ENCODE data around the gene NUDT1. TPM values are rescaled to one million over a fixed set of nuclear protein-coding genes. Genes with fewer than 3 reads are reported as not detected.

The NUDT1 gene
- total RNA-seq, 1 donor from 2014 or later: 21.0 TPM

GRCh38 chr7:2196381-2197378 lies 45.3 kb upstream of the NUDT1 start:
- Histone ChIP-seq H3K36me3 (ENCODE audit: control insufficient read depth, insufficient read depth, low read length) (peaks cover 5% of the 10 kb centered on the region), H3K27me3 (ENCODE audit: control insufficient read depth, insufficient read depth, low read length) (no peaks in the 10 kb centered on the region), H3K4me3 (ENCODE audit: low read depth, low read length) (no peak overlapping the region)
- no peak for DNase-seq (ENCODE audit: low read depth)
- no peak for TF ChIP-seq CTCF (IDR thresholded peaks at IDR 0.05; ENCODE audit: insufficient read depth, low read length, poor library complexity, severe bottlenecking)

- no peak overlapping the region for H3K4me3 ChIP-seq (ENCODE audit: low read depth, low read length)
- H3K27me3 ChIP-seq (ENCODE audit: control insufficient read depth, insufficient read depth, low read length): no peaks in the 10 kb centered on the region
- DNase-seq (ENCODE audit: low read depth): no peak
- peaks cover 5% of the 10 kb centered on the region for H3K36me3 ChIP-seq (ENCODE audit: control insufficient read depth, insufficient read depth, low read length)
- TF ChIP-seq CTCF (IDR thresholded peaks at IDR 0.05; ENCODE audit: insufficient read depth, low read length, poor library complexity, severe bottlenecking): no peak
Observed at GRCh38 chr7:2197436-2198155, 44.4 kb upstream of the NUDT1 start.

- no peaks in the 10 kb centered on the region for H3K27me3 ChIP-seq (ENCODE audit: control insufficient read depth, insufficient read depth, low read length)
- no peak for DNase-seq (ENCODE audit: low read depth)
- H3K4me3 ChIP-seq (ENCODE audit: low read depth, low read length): no peak overlapping the region
- peaks cover 5% of the 10 kb centered on the region for H3K36me3 ChIP-seq (ENCODE audit: control insufficient read depth, insufficient read depth, low read length)
- no peak for TF ChIP-seq CTCF (IDR thresholded peaks at IDR 0.05; ENCODE audit: insufficient read depth, low read length, poor library complexity, severe bottlenecking)
Observed at GRCh38 chr7:2198206-2198605, 43.8 kb upstream of the NUDT1 start.

GRCh38 chr7:2198760-2199159 lies 43.3 kb upstream of the NUDT1 start:
- H3K36me3 ChIP-seq (ENCODE audit: control insufficient read depth, insufficient read depth, low read length): peaks cover 5% of the 10 kb centered on the region
- H3K4me3 ChIP-seq (ENCODE audit: low read depth, low read length): no peak overlapping the region
- H3K27me3 ChIP-seq (ENCODE audit: control insufficient read depth, insufficient read depth, low read length): no peaks in the 10 kb centered on the region
- DNase-seq (ENCODE audit: low read depth): no peak
- TF ChIP-seq CTCF (IDR thresholded peaks at IDR 0.05; ENCODE audit: insufficient read depth, low read length, poor library complexity, severe bottlenecking): no peak

GRCh38 chr7:2199528-2199927 lies 42.5 kb upstream of the NUDT1 start:
- DNase-seq (ENCODE audit: low read depth): no peak
- Histone ChIP-seq H3K36me3 (ENCODE audit: control insufficient read depth, insufficient read depth, low read length) (peaks cover 5% of the 10 kb centered on the region), H3K4me3 (ENCODE audit: low read depth, low read length) (no peak overlapping the region), H3K27me3 (ENCODE audit: control insufficient read depth, insufficient read depth, low read length) (no peaks in the 10 kb centered on the region)
- TF ChIP-seq CTCF (IDR thresholded peaks at IDR 0.05; ENCODE audit: insufficient read depth, low read length, poor library complexity, severe bottlenecking): no peak
